ENCODE results near the gene FMO5. TPM values are rescaled to one million over a fixed set of nuclear protein-coding genes. Genes with fewer than 3 reads are reported as not detected.

Gene FMO5
- total and polyA plus RNA-seq, 12 donors = 4.6 to 28.4 (median 10.4) TPM

DNA sequence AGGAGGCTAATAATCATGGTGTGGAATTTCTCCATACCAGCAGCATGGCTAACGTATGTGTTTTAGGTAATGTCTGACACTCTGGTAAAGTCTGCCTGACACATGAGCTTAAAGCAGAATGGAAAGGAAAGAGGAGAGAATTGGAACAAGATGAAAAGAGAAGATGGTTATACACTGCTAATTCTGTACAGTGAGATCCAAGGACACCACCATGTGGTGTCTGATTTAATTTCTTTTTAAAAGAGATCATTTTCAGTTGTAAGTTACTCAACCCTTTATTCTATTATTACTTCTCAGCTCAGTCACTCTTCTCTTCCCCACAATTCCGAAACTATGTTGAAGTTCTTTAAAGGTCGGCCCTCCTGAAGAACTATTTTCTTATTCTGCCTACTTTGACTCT is 68.5 kb downstream of the FMO5 start:
- intact Hi-C loops (cut with DNase I) = no loop called here
- Histone ChIP-seq H3K36me3 (replicated peaks in 1 of 2) (peaks cover 0 to 43% of the 10 kb centered on the region in 2 donors), H3K27me3 (no peaks in the 10 kb centered on the region), H3K4me1 (replicated peaks in 1 of 2) (no peaks in the 10 kb centered on the region), H3K27ac (no peak overlapping the region), H3K9me3 (replicated peaks in 1 of 3) (no peaks in the 10 kb centered on the region), H3K4me3 (no peak overlapping the region)
- no peak for DNase-seq
- no peak for TF ChIP-seq POLR2A (IDR thresholded peaks at IDR 0.05)
- TF ChIP-seq, protein P1, sequence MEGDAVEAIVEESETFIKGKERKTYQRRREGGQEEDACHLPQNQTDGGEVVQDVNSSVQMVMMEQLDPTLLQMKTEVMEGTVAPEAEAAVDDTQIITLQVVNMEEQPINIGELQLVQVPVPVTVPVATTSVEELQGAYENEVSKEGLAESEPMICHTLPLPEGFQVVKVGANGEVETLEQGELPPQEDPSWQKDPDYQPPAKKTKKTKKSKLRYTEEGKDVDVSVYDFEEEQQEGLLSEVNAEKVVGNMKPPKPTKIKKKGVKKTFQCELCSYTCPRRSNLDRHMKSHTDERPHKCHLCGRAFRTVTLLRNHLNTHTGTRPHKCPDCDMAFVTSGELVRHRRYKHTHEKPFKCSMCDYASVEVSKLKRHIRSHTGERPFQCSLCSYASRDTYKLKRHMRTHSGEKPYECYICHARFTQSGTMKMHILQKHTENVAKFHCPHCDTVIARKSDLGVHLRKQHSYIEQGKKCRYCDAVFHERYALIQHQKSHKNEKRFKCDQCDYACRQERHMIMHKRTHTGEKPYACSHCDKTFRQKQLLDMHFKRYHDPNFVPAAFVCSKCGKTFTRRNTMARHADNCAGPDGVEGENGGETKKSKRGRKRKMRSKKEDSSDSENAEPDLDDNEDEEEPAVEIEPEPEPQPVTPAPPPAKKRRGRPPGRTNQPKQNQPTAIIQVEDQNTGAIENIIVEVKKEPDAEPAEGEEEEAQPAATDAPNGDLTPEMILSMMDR (IDR thresholded peaks at IDR 0.05) = no peak
- WGBS, 4 donors = 84 to 97% (median 94%) methylated on average over 3 of the region's 3 CpGs

GRCh38 chr1:147152772-147153171 is 72.4 kb downstream of the FMO5 start:
- no peak for TF ChIP-seq POLR2A (IDR thresholded peaks at IDR 0.05)
- TF ChIP-seq, protein P1 (IDR thresholded peaks at IDR 0.05) = no peak
- Histone ChIP-seq H3K4me1 (replicated peaks in 1 of 2) (no peaks in the 10 kb centered on the region), H3K36me3 (replicated peaks in 1 of 2) (peaks cover 0 to 6% of the 10 kb centered on the region in 2 donors), H3K4me3 (no peak overlapping the region), H3K27me3 (no peaks in the 10 kb centered on the region), H3K27ac (no peak overlapping the region), H3K9me3 (replicated peaks in 1 of 3) (no peaks in the 10 kb centered on the region)
- WGBS, 4 donors = 83 to 92% (median 91%) methylated on average over 3 of the region's 3 CpGs
- intact Hi-C loops (cut with DNase I) = no loop called here
- no peak for DNase-seq

DNA sequence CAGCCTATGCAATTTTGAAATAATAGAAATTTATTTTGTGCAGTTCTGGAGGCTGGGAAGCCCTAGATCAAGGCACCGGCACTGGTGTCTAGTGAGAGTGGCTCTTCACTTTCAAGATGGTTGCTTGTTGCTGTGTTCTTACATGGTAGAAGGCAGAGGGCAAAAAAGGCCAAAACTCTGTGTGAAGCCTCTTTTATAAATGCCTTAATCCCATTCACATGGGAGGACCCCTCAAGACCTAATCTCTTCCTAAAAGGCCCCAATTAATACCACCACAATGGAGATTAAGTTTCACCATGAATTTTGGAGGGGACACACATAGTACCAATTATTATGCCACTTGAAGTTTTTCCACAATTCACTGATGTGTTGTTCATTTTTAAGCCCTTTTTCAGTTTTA is 73.9 kb downstream of the FMO5 start:
- Histone ChIP-seq H3K27ac (no peak overlapping the region), H3K9me3 (replicated peaks in 1 of 3) (no peaks in the 10 kb centered on the region), H3K4me3 (no peak overlapping the region), H3K36me3 (replicated peaks in 1 of 2) (no peaks in the 10 kb centered on the region), H3K27me3 (no peaks in the 10 kb centered on the region), H3K4me1 (replicated peaks in 1 of 2) (no peaks in the 10 kb centered on the region)
- TF ChIP-seq POLR2A (IDR thresholded peaks at IDR 0.05) = no peak
- TF ChIP-seq, protein P1 (IDR thresholded peaks at IDR 0.05) = no peak
- no peak for DNase-seq
- WGBS, 4 donors = 93 to 100% (median 94%) methylated on average over 1 of the region's 1 CpG
- intact Hi-C loops (cut with DNase I) = no loop called here

- H3K27ac ChIP-seq = no peak overlapping the region
- WGBS, 4 donors = 74 to 82% (median 78%) methylated on average over 2 of the region's 2 CpGs
- no peaks in the 10 kb centered on the region for H3K27me3 ChIP-seq
- no peaks in the 10 kb centered on the region for H3K4me1 ChIP-seq (replicated peaks in 1 of 2)
- no peak overlapping the region for H3K4me3 ChIP-seq
- intact Hi-C loops (cut with DNase I) = no loop called here
- H3K9me3 ChIP-seq (replicated peaks in 1 of 3) = peaks cover 0 to 5% (median 0%) of the 10 kb centered on the region in 3 donors
- TF ChIP-seq, protein P1 (IDR thresholded peaks at IDR 0.05) = no peak
- no peak for TF ChIP-seq POLR2A (IDR thresholded peaks at IDR 0.05)
- H3K36me3 ChIP-seq (replicated peaks in 1 of 2) = no peaks in the 10 kb centered on the region
- DNase-seq = no peak
Observed at GRCh38 chr1:147142886-147143285, 82.3 kb downstream of the FMO5 start.

Other genes with a start within 250 kb of the FMO5 start
- 10 to 100 TPM in 7 of 9 donors, 1 to 10 TPM in 2; 9.3 to 53.8 (median 14.4) TPM for gene PRKAB2, start 52.9 kb downstream of the FMO5 start, total RNA-seq
- gene PRKAB2, start 52.9 kb downstream of the FMO5 start, polyA plus RNA-seq = 10 to 100 TPM in 1 of 3 donors, 1 to 10 TPM in 2; 4.3 to 28.1 (median 9.7) TPM
- gene CHD1L, start 17.3 kb upstream of the FMO5 start, total RNA-seq = 10 to 100 TPM; 11.8 to 28.9 (median 22.5) TPM
- gene CHD1L, start 17.3 kb upstream of the FMO5 start, polyA plus RNA-seq = 10 to 100 TPM; 20.2 to 28.3 (median 24.2) TPM

Measured in adrenal gland (tissue), 12 donors.